ENCODE results near the gene ADAMTS17. TPM values are rescaled to one million over a fixed set of nuclear protein-coding genes. Genes with fewer than 3 reads are reported as not detected.

ADAMTS17 gene
- total RNA-seq, 1 donor from 2014 or later = 4.8 TPM

GRCh38 chr15:100166313-100166712 lies 175.5 kb downstream of the ADAMTS17 start:
- no peak overlapping the region for H3K4me3 Mint-ChIP-seq (ENCODE audit: unreplicated experiment)
- no peaks in the 10 kb centered on the region for H3K27me3 Mint-ChIP-seq (ENCODE audit: unreplicated experiment)
- no peak overlapping the region for H3K27ac Mint-ChIP-seq (ENCODE audit: unreplicated experiment)
- no peaks in the 10 kb centered on the region for H3K9me3 Mint-ChIP-seq (ENCODE audit: unreplicated experiment)
- no peaks in the 10 kb centered on the region for H3K36me3 Mint-ChIP-seq (ENCODE audit: low read depth, unreplicated experiment)
- H3K4me1 Mint-ChIP-seq (ENCODE audit: unreplicated experiment) = no peaks in the 10 kb centered on the region
- DNase-seq (ENCODE audit: low spot score) = no peak
- TF ChIP-seq CTCF (IDR thresholded peaks at IDR 0.05; ENCODE audit: unreplicated experiment) = no peak

GRCh38 chr15:100163961-100164360 lies 177.8 kb downstream of the ADAMTS17 start:
- Mint-ChIP-seq H3K4me1 (ENCODE audit: unreplicated experiment) (no peaks in the 10 kb centered on the region), H3K36me3 (ENCODE audit: low read depth, unreplicated experiment) (no peaks in the 10 kb centered on the region), H3K27me3 (ENCODE audit: unreplicated experiment) (no peaks in the 10 kb centered on the region), H3K27ac (ENCODE audit: unreplicated experiment) (no peak overlapping the region), H3K9me3 (ENCODE audit: unreplicated experiment) (no peaks in the 10 kb centered on the region), H3K4me3 (ENCODE audit: unreplicated experiment) (no peak overlapping the region)
- TF ChIP-seq CTCF (IDR thresholded peaks at IDR 0.05; ENCODE audit: unreplicated experiment) = no peak
- DNase-seq (ENCODE audit: low spot score) = no peak

- no peak overlapping the region for H3K27ac Mint-ChIP-seq (ENCODE audit: unreplicated experiment)
- H3K4me3 Mint-ChIP-seq (ENCODE audit: unreplicated experiment) = no peak overlapping the region
- no peaks in the 10 kb centered on the region for H3K4me1 Mint-ChIP-seq (ENCODE audit: unreplicated experiment)
- TF ChIP-seq CTCF (IDR thresholded peaks at IDR 0.05; ENCODE audit: unreplicated experiment) = no peak
- H3K27me3 Mint-ChIP-seq (ENCODE audit: unreplicated experiment) = no peaks in the 10 kb centered on the region
- no peaks in the 10 kb centered on the region for H3K9me3 Mint-ChIP-seq (ENCODE audit: unreplicated experiment)
- no peaks in the 10 kb centered on the region for H3K36me3 Mint-ChIP-seq (ENCODE audit: low read depth, unreplicated experiment)
- DNase-seq (ENCODE audit: low spot score) = no peak
Measured at GRCh38 chr15:100160953-100161352, 180.8 kb downstream of the ADAMTS17 start.

- DNase-seq (ENCODE audit: low spot score) = no peak
- no peaks in the 10 kb centered on the region for H3K9me3 Mint-ChIP-seq (ENCODE audit: unreplicated experiment)
- H3K27me3 Mint-ChIP-seq (ENCODE audit: unreplicated experiment) = no peaks in the 10 kb centered on the region
- TF ChIP-seq CTCF (IDR thresholded peaks at IDR 0.05; ENCODE audit: unreplicated experiment) = no peak
- H3K4me3 Mint-ChIP-seq (ENCODE audit: unreplicated experiment) = no peak overlapping the region
- H3K4me1 Mint-ChIP-seq (ENCODE audit: unreplicated experiment) = no peaks in the 10 kb centered on the region
- no peaks in the 10 kb centered on the region for H3K36me3 Mint-ChIP-seq (ENCODE audit: low read depth, unreplicated experiment)
- no peak overlapping the region for H3K27ac Mint-ChIP-seq (ENCODE audit: unreplicated experiment)
Measured at GRCh38 chr15:100159436-100159835, 182.3 kb downstream of the ADAMTS17 start.

- H3K9me3 Mint-ChIP-seq (ENCODE audit: unreplicated experiment) = no peaks in the 10 kb centered on the region
- no peaks in the 10 kb centered on the region for H3K36me3 Mint-ChIP-seq (ENCODE audit: low read depth, unreplicated experiment)
- no peak for TF ChIP-seq CTCF (IDR thresholded peaks at IDR 0.05; ENCODE audit: unreplicated experiment)
- no peak overlapping the region for H3K4me3 Mint-ChIP-seq (ENCODE audit: unreplicated experiment)
- no peaks in the 10 kb centered on the region for H3K27me3 Mint-ChIP-seq (ENCODE audit: unreplicated experiment)
- H3K27ac Mint-ChIP-seq (ENCODE audit: unreplicated experiment) = no peak overlapping the region
- no peak for DNase-seq (ENCODE audit: low spot score)
- no peaks in the 10 kb centered on the region for H3K4me1 Mint-ChIP-seq (ENCODE audit: unreplicated experiment)
Measured at GRCh38 chr15:100158356-100158755, 183.4 kb downstream of the ADAMTS17 start.
